HEK293 (cell line): ENCODE measurements around the gene COPS4.
A peak's percentile ranks its signal among the peaks of the same experiment; 100 is the strongest.

ENCODE experiments used
- BCL6B ChIP-seq: fragments of 450-650 bp; formaldehyde crosslinking; IDR thresholded peaks from 2 replicates; pipeline ENCODE4 v1.5.1; 2017; ENCODE audit warnings: missing biosample characterization, missing genetic modification characterization
- SETDB1 ChIP-seq: IDR thresholded peaks from one replicate; pipeline ENCODE4 v1.6.1; 2017; ENCODE audit warnings: mild to moderate bottlenecking, low read length, moderate library complexity, mixed read lengths; ENCODE audit not compliant: insufficient read length
- ZBTB20 ChIP-seq: fragments of 450-650 bp; formaldehyde crosslinking; IDR thresholded peaks from 2 replicates; pipeline ENCODE4 v1.5.1; 2016; ENCODE audit warnings: missing biosample characterization, missing genetic modification characterization
- ZFP69B ChIP-seq: fragments of 450-650 bp; formaldehyde crosslinking; IDR thresholded peaks from 2 replicates; pipeline ENCODE4 v1.5.1; 2016; ENCODE audit warnings: missing biosample characterization, missing genetic modification characterization
- ZIC2 ChIP-seq: fragments of 450-650 bp; formaldehyde crosslinking; IDR thresholded peaks from 2 replicates; pipeline ENCODE4 v1.5.1; 2016; ENCODE audit warnings: missing biosample characterization, missing genetic modification characterization
- ZNF132 ChIP-seq: fragments of 450-650 bp; formaldehyde crosslinking; IDR thresholded peaks from 2 replicates; pipeline ENCODE4 v1.5.1; 2017; ENCODE audit warnings: missing biosample characterization, missing genetic modification characterization, borderline replicate concordance
- ZNF138 ChIP-seq: fragments of 450-650 bp; formaldehyde crosslinking; IDR thresholded peaks from 2 replicates; pipeline ENCODE4 v1.5.1; 2016; ENCODE audit warnings: missing biosample characterization, missing genetic modification characterization, borderline replicate concordance
- ZNF24 ChIP-seq: fragments of 450-650 bp; formaldehyde crosslinking; IDR thresholded peaks from 2 replicates; pipeline ENCODE4 v1.5.1; 2016; ENCODE audit warnings: missing biosample characterization, missing genetic modification characterization
- ZNF274 ChIP-seq, 2 experiments: fragments of 200-500 bp in 1 of 2; fragments of 450-650 bp in 1 of 2; sonication (Bioruptor generic) in 1 of 2; formaldehyde crosslinking in 1 of 2; IDR thresholded peaks; 2 replicates each; pipeline versions ENCODE4 v1.5.1 to v1.6.1; 2014 to 2016; ENCODE audit warnings: borderline replicate concordance in 1 of 2, inconsistent platforms in 1 of 2, low read length in 1 of 2, missing biosample characterization in 1 of 2, missing genetic modification characterization in 1 of 2
- ZNF76 ChIP-seq: fragments of 450-650 bp; formaldehyde crosslinking; IDR thresholded peaks from 2 replicates; pipeline ENCODE4; 2016; ENCODE audit warnings: low read depth, missing biosample characterization, missing genetic modification characterization, borderline replicate concordance
- TF ChIP-seq, protein P1 (sequence below): fragments of 450-650 bp; formaldehyde crosslinking; IDR thresholded peaks from 2 replicates; pipeline ENCODE4 v1.5.1; 2016; ENCODE audit warnings: missing biosample characterization, missing genetic modification characterization

GRCh38 chr4:83012687-83013419 is 22.1 kb upstream of the COPS4 start:
- TF ChIP-seq BCL6B (tag by site-specific recombination) (no peak), ZNF76 (tag by site-specific recombination) (peak; percentile 46; the same call in 1 of the 2 replicates), ZNF138 (tag by site-specific recombination) (no peak), ZFP69B (tag by site-specific recombination) (no peak), ZBTB20 (tag by site-specific recombination) (no peak), ZIC2 (tag by site-specific recombination) (0 out of 2 replicates have a peak, but pooled peaks have one; percentile 30), ZNF132 (tag by site-specific recombination) (no peak), ZNF24 (tag by site-specific recombination) (peak; percentile 79), SETDB1 (no peak), ZNF274 (IDR thresholded peaks at IDR 0.05; ENCODE audit: low read length) (no peak), ZNF274 (tag by site-specific recombination; IDR thresholded peaks at IDR 0.05; ENCODE audit: borderline replicate concordance) (no peak)
- TF ChIP-seq, protein P1, sequence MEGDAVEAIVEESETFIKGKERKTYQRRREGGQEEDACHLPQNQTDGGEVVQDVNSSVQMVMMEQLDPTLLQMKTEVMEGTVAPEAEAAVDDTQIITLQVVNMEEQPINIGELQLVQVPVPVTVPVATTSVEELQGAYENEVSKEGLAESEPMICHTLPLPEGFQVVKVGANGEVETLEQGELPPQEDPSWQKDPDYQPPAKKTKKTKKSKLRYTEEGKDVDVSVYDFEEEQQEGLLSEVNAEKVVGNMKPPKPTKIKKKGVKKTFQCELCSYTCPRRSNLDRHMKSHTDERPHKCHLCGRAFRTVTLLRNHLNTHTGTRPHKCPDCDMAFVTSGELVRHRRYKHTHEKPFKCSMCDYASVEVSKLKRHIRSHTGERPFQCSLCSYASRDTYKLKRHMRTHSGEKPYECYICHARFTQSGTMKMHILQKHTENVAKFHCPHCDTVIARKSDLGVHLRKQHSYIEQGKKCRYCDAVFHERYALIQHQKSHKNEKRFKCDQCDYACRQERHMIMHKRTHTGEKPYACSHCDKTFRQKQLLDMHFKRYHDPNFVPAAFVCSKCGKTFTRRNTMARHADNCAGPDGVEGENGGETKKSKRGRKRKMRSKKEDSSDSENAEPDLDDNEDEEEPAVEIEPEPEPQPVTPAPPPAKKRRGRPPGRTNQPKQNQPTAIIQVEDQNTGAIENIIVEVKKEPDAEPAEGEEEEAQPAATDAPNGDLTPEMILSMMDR (tag by site-specific recombination) = peak; percentile 76
